Femur (tissue), 1 donor: ENCODE measurements around the gene DNPH1.

ENCODE experiments used
- DNase-seq: peaks from one replicate; pipeline ENCODE4 v3.0.0-alpha.2; 2017

The DNPH1 gene

DNA sequence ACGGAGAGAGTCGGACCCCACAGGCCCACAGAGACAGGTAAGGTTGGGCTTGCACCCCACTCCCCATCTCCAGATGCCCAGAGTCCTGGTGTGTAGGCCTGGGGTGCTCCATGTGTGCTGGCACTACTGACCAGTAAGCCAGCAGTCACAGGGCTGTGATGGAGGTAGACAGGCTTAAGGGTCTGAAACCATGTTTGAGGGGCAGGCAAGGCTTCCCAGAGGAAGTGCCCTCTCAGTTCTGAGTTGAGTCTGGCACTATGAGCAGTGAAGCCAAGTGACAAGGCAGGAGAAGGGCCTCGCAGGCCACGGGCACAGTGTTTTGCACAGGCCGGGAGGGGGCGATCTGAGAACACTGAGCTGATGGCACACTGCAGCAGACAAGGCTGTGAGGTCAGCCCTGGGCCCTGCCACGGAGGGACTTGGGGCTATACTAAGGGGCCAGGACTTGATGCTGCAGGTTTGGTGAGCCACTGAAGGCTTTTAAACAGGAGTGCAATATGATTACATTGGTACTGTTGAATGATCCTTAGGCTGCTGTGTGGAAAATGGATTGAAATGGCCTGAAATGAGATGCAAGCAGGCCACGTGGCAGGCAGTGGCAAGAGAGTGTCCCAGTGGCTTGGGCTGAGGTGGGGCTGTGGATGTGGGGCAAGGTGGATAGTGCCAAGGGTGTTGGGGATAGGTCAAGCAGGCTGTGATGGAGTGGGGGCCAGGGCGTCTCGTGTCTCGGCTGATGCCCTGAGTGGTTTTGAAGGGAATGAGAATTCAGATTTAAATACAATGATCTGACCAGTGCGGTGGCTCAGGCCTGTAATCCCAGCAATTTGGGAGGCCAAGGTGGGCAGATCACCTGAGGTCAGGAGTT is 34.3 kb upstream of the DNPH1 start:
- peak; percentile 82 for DNase-seq

DNA sequence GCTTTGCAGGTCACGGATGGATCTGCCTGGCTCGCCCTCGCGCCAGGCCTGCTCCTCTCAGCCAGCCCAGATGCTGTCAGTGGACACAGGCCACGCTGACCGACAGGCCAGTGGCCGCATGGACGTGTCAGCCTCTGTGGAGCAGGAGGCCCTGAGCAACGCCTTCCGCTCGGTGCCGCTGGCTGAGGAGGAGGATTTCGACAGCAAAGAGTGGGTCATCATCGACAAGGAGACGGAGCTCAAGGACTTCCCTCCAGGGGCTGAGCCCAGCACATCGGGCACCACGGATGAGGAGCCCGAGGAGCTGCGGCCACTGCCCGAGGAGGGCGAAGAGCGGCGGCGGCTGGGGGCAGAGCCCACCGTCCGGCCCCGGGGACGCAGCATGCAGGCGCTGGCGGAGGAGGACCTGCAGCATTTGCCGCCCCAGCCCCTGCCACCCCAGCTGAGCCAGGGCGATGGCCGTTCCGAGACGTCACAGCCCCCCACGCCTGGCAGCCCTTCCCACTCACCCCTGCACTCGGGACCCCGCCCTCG is 33.6 kb upstream of the DNPH1 start:
- DNase-seq = no peak

DNA sequence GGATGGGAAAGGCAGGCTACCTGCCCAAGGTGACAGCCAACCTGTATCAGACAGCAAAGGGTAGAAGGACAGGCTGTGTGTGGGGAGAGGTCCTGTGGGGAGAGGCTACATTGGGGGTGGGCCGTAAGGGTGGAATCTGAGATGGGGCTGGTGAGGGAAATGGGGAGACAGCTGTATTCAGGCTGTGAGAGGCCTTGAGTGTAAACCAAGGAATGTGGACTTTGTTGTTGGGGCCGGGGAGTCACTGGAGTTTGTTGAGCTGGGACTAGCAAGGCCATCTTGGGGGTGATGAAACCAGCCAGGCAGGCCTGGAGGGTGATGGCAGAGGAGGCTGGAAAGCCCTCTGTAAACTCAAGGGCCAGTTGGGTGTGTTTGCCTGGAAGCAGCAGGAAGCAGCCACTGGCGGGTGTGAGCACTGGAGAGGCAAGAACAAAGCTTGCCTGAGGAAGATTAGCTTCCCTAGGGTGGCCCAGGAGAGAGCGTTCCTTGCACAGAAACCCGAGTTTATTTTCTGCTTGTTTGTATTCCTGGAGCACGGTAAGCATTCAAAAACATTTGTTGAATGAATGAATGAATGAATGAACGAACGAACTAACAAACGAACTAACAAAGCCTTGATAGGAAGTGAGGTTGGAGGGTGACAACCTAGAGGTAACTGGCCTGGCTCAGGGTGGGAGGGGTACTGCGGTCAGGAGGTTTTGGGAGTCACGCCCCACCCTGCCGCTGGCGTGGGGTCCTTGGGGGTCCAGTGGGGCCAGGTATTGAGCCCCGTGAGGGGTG is 32.9 kb upstream of the DNPH1 start:
- no peak for DNase-seq

DNA sequence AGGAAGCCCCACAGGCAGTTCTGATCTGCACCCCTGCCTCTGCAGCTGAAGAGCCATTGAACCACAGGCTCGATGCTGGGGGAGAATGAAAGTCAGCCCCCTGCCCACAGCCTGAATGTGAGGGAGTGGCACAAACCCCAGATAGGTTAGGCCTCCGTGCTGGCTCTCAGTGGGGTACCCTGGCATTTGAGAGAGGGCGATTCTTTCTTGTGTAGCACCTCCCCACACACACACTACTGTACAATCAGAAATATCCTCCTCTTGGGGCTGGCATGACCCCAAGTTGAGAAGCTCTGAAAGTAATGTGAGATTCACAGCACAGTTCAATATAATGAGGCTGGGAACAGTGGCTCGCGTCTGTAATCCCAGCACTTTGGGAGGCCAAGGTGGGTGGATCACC is 31.9 kb upstream of the DNPH1 start:
- no peak for DNase-seq

DNA sequence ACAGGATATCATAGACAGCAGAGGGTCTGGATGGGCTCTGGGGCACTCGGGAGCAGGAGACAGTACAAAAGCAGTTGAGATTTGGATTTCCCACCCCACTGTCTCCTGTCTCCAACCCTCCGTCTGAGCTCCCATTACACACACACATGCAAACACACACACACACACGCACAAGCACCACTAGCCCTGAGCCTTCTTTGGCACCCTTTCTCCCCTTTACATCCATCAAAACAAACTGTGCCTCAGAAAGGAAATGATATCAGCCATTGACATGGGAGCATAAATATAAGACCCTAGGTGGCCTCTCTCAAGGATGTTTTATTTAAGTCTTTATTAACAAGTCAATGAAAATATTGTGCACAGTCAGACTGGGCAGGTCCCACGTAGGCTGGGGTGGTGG is 31.5 kb upstream of the DNPH1 start:
- DNase-seq = no peak

DNA sequence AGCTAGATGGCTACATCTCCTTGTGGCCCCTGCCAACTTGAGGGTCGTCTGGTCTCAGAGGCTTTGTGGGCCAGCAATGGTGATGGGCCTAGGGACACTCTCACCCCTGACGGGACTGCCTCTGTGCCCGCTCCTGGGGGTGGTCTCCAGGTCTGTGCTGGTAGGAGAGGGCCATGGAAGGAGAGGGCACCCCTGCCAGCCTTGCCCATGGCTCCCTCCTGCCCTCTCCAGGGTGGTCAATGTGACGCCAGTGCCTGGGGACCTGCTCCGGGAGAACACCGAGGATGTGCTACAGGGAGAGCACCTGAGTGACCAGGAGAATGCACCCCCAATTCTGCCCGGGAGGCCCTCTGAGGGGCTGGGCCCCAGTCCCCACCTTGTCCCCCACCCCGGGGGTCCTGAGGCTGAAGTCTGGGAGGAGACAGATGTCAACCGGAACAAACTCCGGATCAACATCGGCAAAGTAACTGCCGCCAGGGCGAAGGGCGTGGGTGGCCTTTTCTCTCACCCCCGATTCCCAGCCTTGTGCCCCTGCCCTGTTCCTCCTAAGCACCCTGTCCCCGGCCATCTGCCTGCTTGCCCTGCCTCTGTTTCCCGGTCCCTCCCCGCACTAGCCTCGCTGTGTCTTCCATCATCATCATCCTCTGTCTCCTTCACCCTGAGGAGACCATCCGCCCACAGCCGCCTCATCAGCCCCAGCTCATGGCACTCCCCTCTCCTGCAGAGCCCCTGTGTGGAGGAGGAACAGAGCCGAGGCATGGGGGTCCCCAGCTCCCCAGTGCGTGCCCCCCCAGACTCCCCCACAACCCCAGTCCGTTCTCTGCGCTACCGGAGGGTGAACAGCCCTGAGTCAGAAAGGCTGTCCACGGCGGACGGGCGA is 29.8 kb upstream of the DNPH1 start:
- DNase-seq = peak; percentile 12

DNA sequence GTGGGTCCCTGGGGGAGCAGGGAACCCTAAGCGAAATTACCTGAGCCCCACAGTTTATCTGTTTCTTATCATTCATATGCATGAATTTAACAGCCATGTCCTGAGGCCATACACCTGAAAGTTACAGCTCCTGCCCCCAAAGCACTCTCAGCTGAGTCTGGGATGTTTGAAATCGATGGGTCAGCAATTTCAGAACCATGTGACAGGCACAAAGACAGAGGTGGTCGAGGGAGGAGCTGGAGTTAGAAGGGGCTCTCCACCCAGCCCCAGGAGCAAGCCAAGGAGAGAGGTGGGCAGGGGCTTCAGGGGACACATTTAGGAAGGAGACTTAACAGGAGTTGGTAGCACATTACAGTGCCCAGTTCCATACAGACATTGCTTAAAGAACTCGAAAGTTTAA is 28.9 kb upstream of the DNPH1 start:
- no peak for DNase-seq

DNA sequence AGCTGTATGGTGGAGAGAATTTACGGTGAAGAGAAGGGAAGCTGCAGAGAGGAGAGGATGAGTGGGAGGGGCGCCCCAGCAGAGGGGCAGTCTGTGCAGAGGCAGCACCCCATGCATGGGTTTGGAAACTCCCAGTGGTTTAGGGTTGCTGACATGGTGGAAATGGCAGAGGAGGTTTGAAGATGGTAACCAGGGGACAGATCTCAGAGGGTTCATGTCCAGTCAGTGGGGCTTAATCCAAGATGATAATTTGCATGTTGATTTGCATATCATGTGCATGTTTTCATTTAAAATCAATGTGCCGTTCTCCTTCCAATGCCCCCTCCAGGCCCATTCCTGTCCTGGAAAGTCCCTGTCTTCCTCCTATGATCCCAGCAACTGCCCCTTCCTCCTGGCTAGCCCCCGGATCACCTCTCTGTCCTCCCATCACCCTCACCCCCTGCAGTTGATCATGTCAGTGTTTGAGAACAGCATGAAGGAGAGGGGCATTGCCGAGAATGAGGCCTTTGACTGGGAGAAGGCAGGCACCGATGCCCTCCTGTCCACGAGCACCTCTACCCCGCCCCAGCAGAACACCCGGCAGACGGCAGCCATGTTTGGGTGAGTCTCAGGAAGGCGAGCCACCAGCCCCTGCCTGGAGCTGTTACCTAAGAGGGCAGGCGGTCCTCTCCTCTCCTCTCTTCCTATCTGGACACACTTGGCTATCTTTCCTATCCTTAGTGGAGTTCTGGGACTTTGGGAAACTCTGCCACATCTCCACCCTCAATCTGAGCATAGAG is 28.3 kb upstream of the DNPH1 start:
- DNase-seq = no peak

DNA sequence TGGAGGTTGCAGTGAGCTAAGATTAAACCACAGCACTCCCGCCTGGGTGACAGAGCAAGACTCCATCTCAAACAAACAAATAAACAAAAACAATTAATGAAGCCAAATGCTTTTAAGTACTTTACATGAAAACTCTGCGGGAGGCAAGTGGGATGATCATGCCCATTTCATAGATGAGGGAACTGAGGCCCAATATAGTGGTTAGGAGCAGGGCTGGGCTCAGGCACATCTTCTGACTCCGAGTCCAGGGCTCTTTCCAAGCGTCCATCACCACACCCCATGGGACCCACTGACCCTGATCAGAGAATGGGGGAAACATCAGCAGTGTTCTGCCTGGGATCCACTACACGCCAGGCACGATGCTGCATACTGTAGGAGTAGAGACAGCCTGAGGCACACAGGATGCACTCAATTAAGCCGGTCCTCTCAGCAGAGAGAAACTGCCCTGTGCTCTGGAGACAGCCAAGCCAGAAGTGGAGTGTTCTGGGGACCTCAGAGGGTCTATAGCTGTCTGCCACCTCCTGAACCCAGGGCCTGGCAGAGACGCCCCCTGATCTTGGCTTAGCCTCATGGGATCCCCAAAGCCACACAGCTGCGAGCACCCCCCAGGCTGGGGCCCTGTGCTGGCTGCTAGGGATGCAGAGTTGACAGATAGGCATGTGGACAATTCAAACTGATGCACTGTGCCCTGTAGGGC is 27.5 kb upstream of the DNPH1 start:
- DNase-seq = no peak

DNA sequence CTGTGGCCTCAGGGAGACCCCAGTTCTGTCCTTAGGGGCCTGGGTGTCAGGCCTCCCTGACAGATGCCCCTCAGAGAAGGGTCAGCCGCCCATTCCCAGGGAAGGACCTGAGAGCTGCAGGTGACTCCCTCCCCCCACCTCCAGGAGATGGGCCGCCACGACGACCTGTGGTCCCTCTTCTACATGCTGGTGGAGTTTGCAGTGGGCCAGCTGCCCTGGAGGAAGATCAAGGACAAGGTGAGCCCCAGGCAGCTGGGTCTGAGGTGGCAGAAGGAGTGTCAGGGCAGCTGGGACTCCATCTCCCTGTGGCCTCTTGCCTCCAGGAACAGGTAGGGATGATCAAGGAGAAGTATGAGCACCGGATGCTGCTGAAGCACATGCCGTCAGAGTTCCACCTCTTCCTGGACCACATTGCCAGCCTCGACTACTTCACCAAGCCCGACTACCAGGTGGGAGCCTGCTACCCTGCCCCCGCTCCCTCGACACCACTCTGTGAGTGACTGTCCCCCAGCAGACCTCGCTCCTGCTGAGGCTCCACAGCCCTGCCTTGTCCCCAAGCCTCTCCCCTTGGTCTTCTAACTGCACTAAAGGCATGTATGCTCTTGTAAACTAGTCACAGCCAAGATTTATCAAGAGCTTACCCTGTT is 26.2 kb upstream of the DNPH1 start:
- no peak for DNase-seq

DNA sequence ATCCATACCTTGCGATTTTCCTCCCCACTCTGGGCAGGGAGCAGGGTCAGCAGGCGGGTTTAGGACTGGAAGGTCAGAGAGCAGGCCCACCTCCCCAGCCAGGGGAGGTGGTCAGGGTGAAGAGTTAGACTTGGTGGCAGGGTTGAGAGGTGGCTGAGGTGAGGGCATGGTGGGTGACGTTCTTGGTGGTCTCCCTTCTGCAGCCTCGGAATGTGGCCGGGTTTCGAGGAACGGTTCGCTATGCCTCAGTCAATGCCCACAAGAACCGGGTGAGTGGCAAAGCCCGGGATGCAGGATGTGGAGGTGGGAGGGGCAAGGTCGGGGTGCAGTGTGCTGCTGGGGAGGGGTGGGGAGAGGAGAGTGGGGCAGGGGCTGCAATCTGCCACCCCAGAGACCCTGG is 25.6 kb upstream of the DNPH1 start:
- DNase-seq = no peak

DNA sequence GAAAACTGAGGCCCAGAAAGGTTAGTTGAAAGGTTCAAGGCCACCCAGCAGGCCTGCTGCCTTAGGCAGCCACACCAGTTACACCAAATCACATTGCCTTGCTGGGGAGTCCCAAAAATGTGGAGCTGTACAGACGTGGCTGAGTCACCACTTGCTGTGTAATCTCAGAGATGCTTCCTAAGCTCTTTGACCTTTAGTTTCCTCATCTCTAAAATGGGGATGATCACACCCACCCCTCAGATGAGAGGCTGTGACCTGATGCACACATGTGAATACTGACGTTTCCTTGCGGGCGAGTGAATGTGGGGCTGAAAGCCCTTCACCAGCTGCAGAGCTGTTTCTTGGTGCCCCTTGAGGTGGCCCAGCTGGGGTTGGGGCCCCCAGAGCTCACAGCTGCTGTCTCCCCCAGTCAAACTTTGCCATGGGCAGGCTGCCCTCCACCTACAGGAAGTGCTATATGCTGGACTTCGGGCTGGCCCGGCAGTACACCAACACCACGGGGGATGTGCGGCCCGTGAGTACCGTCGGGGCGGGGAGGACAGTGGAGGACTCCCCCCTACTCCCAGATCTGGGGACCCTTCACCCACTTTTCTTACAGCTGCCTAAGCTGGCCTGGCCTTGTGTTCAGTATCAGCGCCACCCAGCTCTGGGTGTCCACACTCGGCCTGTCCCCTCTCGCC is 25.0 kb upstream of the DNPH1 start:
- no peak for DNase-seq

DNA sequence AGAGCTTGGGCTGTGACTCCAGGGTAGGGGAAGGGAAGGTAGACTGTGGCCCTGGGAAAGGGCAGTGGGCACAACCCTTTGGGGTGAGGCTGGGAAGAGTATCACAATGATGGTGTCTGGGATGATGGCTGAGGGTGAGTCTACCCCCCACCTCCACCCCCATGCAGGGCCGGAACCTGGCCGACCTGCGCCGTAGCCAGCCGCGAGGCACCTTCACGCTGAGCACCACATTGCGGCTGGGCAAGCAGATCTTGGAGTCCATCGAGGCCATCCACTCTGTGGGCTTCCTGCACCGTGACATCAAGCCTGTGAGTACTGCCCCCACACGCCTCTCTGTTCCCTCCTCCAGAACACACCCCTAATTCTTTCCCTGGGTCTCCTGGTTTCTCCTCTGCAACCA is 24.1 kb upstream of the DNPH1 start:
- no peak for DNase-seq

DNA sequence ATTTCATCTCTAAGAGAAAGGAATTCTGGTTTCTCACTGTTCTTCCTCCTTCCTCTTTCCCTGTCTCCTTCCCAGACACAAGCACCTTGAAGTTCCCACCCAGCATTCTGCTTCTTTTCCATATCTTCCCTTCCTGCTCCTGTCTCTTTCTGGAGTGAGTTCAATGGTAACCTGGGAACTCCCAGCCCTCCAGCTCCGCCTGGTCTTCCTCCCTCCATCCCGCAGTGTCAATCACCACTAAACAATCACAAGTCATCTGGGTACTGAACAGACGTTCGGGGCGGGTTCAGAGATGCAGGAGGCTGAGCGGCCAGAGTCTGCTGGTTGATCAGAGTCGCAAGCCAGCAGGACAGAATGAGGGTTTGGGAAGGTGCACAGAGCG is 21.7 kb upstream of the DNPH1 start:
- DNase-seq = no peak

DNA sequence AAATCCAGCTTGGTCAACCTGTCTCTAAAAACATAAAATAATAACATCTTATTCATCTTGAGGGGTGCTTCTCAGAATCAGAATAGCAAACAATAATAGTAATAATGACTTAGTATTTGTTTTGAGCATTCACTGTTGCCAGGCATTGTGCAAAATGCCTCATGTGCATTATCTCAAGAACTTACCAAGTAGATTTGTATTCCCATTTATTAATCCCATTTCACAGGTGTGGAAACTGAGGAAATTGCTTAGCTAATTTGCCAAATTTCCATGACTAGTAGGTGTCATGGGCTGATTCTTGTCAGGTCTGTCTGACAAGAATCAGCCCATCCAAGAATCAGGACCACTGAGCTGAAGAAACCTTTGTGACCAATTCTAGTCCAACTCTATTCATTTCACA is 19.5 kb upstream of the DNPH1 start:
- no peak for DNase-seq

DNA sequence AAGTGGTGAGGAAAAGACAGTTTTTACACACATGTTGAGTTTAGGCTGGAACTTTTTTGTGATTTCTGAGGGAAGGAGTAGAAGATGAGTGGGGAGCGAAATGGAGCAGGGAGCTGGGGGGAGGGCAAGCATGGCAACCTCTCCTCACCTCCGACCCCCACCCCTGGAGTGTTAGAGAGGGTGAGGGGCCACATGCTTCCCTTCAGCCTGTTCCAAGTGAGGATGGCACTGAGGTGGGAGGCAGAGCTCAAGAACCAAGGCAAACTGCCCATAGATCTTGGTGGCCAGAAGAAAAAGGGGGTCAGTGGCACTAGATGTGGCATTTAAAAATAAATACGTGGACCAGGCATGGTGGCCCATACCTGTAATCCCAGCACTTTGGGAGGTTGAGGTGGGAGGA is 18.8 kb upstream of the DNPH1 start:
- DNase-seq = no peak

DNA sequence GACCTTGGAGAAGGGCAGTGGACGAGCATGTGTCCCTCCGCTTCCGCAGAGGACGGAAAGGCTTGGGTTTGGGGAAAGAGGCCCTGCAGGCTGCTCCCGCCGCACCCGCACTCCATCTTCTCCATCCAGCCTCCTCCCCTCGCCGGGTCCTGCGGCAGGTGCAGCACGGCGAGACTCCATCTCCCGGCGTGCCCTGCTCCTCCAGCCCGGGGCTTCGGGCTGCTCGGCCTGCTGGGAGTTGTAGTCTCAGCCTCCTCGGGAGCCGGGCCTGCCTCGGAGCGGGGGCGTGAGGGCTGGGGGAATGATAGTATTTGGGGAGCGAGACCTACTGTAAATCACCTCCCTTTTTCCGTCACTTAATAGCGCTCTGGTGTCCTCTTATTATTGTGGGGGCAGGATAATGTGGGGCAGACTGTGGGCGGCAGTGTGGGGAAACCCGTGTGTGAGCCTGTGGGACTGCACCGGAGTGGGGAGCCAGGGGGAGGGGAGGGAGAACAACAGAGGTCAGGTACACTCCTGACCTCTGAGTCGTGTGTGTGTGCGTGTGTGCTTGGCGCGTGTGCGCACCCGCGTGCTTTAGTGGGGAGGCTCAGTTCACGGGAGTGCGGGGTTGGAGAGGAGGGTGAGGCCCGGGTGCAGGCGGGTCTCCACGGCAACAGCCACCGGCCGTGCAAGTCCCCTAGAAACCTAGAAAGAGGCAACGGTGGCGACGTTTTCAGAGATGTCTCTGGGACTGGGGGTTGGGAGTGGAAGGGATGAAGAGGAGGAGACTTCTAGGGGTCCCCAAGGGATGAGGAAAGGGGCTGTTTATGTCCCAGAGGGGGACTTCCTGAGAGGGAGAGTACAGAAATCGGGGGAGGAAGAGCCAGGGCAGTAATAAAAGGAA is 18.1 kb upstream of the DNPH1 start:
- DNase-seq = peak; percentile 74

DNA sequence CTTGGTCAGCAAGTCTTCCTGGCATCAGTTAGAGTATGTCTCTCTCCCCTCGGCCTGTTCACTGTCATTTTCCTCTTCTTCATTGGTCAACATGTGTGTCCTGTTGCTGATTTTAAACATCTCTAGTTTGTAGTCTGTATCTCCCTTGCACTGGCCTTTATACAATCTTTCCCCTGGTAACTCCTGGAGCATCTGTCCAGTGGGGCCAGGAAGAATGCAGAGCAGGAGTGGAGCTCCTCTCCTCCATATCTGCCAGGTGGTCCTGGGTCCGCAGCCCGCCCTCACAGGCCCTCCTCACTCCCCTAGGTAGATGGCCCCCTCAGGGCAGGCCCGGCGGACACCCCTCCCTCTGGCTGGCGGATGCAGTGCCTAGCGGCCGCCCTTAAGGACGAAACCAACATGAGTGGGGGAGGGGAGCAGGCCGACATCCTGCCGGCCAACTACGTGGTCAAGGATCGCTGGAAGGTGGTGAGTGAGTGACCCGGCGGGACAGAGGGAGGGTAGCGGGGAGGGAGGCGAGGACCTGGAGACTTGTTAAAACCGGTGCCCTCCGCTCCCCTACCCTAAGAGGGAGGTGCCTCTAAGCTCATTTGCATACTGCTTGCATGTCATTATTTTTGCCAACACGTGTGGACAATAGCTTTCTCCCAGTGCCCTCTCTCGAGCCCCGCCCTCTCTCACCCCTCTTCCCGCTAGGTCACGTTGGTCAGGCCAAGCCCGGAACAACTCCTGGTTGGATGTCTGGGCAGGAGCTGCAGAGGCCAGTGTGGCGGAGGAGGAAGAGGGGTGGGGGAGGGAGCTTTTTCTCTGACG is 17.2 kb upstream of the DNPH1 start:
- no peak for DNase-seq
